ENCODE data around the gene BPIFA2. TPM values are rescaled to one million over a fixed set of nuclear protein-coding genes. Genes with fewer than 3 reads are reported as not detected.
A peak's percentile ranks its signal among the peaks of the same experiment; 100 is the strongest.
"Not testable (repeated sequence)": the region's sequence is repeated elsewhere in the genome, so short reads cannot be mapped to it uniquely, and the experiment has no call there.

The BPIFA2 gene
- total RNA-seq = not detected

- Mint-ChIP-seq H3K36me3 (ENCODE audit: low read depth) (no peaks in the 10 kb centered on the region), H3K4me3 (no peak within 1 kb of the TSS), H3K27me3 (no peaks in the 10 kb centered on the region), H3K4me1 (no peaks in the 10 kb centered on the region), H3K9me3 (peaks cover 13% of the 10 kb centered on the region), H3K27ac (no peak within 1 kb of the TSS)
- ChIA-PET CTCF (no interaction called here), POLR2A (no interaction called here)
- DNase-seq = no peak
Measured at GRCh38 chr20:33167859-33168258, at the start of gene BPIFA2. BPIFA2 (plus strand) TSS chr20:33168159; CDS start chr20:33169146, 987 bp downstream.

GRCh38 chr20:33119725-33120720 lies 47.9 kb upstream of the BPIFA2 start:
- Mint-ChIP-seq H3K4me1 (peaks cover 19% of the 10 kb centered on the region), H3K36me3 (ENCODE audit: low read depth) (peaks cover 2% of the 10 kb centered on the region), H3K27me3 (peaks cover 7% of the 10 kb centered on the region), H3K4me3 (no peak overlapping the region), H3K9me3 (peaks cover 9% of the 10 kb centered on the region), H3K27ac (peak overlapping the region; percentile 6)
- ChIA-PET CTCF (interaction anchor here (1.3 kb wide), 1 partner anchor 55 kb away, joined by 4 read pairs; no protein-coding TSS in a partner anchor), POLR2A (no interaction called here)
- no peak for DNase-seq

- POLR2A ChIA-PET = no interaction called here
- Mint-ChIP-seq H3K4me1 (peaks cover 19% of the 10 kb centered on the region), H3K9me3 (peaks cover 9% of the 10 kb centered on the region), H3K4me3 (no peak overlapping the region), H3K36me3 (ENCODE audit: low read depth) (peaks cover 2% of the 10 kb centered on the region), H3K27ac (no peak overlapping the region), H3K27me3 (peaks cover 12% of the 10 kb centered on the region)
- no peak for DNase-seq
- CTCF ChIA-PET = interaction anchor here (0.6 to 1.3 kb wide), 2 partner anchors 54 to 753 kb away, joined by 4 read pairs; no protein-coding TSS in a partner anchor
Measured at GRCh38 chr20:33120934-33121333, 47.0 kb upstream of the BPIFA2 start.

- CTCF ChIA-PET; H3K4me3 Mint-ChIP-seq; DNase-seq; H3K27ac Mint-ChIP-seq; H3K9me3 Mint-ChIP-seq; H3K36me3 Mint-ChIP-seq (ENCODE audit: low read depth); POLR2A ChIA-PET: not testable (repeated sequence)
- H3K27me3 Mint-ChIP-seq = peaks cover 14% of the 10 kb centered on the region
- H3K4me1 Mint-ChIP-seq = peaks cover 19% of the 10 kb centered on the region
Measured at GRCh38 chr20:33122297-33122696, 45.7 kb upstream of the BPIFA2 start.

- Mint-ChIP-seq H3K36me3 (ENCODE audit: low read depth) (peaks cover 2% of the 10 kb centered on the region), H3K27ac (no peak overlapping the region), H3K27me3 (peaks cover 16% of the 10 kb centered on the region), H3K9me3 (peaks cover 9% of the 10 kb centered on the region), H3K4me3 (no peak overlapping the region), H3K4me1 (peaks cover 16% of the 10 kb centered on the region)
- ChIA-PET CTCF (no interaction called here), POLR2A (no interaction called here)
- no peak for DNase-seq
Measured at GRCh38 chr20:33124261-33124660, 43.7 kb upstream of the BPIFA2 start.

GRCh38 chr20:33124994-33125393 lies 43.0 kb upstream of the BPIFA2 start:
- Mint-ChIP-seq H3K27me3 (peaks cover 21% of the 10 kb centered on the region), H3K36me3 (ENCODE audit: low read depth) (peaks cover 2% of the 10 kb centered on the region), H3K4me3 (no peak overlapping the region), H3K27ac (no peak overlapping the region), H3K4me1 (peaks cover 9% of the 10 kb centered on the region), H3K9me3 (peaks cover 7% of the 10 kb centered on the region)
- no peak for DNase-seq
- CTCF ChIA-PET = no interaction called here
- POLR2A ChIA-PET = no interaction called here

- H3K4me3 Mint-ChIP-seq = no peak overlapping the region
- DNase-seq = no peak
- ChIA-PET POLR2A (no interaction called here), CTCF (no interaction called here)
- peaks cover 3% of the 10 kb centered on the region for H3K4me1 Mint-ChIP-seq
- peaks cover 2% of the 10 kb centered on the region for H3K36me3 Mint-ChIP-seq (ENCODE audit: low read depth)
- H3K9me3 Mint-ChIP-seq = peaks cover 7% of the 10 kb centered on the region
- no peak overlapping the region for H3K27ac Mint-ChIP-seq
- H3K27me3 Mint-ChIP-seq = peaks cover 21% of the 10 kb centered on the region
Measured at GRCh38 chr20:33125983-33126382, 42.0 kb upstream of the BPIFA2 start.

GRCh38 chr20:33127422-33128097 lies 40.4 kb upstream of the BPIFA2 start:
- Mint-ChIP-seq H3K27me3 (peaks cover 21% of the 10 kb centered on the region), H3K27ac (no peak overlapping the region), H3K36me3 (ENCODE audit: low read depth) (no peaks in the 10 kb centered on the region), H3K9me3 (no peaks in the 10 kb centered on the region), H3K4me1 (no peaks in the 10 kb centered on the region), H3K4me3 (no peak overlapping the region)
- ChIA-PET CTCF (no interaction called here), POLR2A (no interaction called here)
- no peak for DNase-seq

- DNase-seq = no peak
- ChIA-PET POLR2A (no interaction called here), CTCF (no interaction called here)
- Mint-ChIP-seq H3K36me3 (ENCODE audit: low read depth) (no peaks in the 10 kb centered on the region), H3K27ac (no peak overlapping the region), H3K4me1 (no peaks in the 10 kb centered on the region), H3K27me3 (peaks cover 13% of the 10 kb centered on the region), H3K9me3 (no peaks in the 10 kb centered on the region), H3K4me3 (no peak overlapping the region)
Measured at GRCh38 chr20:33130568-33131061, 37.3 kb upstream of the BPIFA2 start.

- DNase-seq = no peak
- ChIA-PET CTCF (no interaction called here), POLR2A (no interaction called here)
- Mint-ChIP-seq H3K27ac (no peak overlapping the region), H3K4me3 (no peak overlapping the region), H3K9me3 (no peaks in the 10 kb centered on the region), H3K27me3 (peaks cover 9% of the 10 kb centered on the region), H3K4me1 (no peaks in the 10 kb centered on the region), H3K36me3 (ENCODE audit: low read depth) (no peaks in the 10 kb centered on the region)
Measured at GRCh38 chr20:33131949-33132473, 35.9 kb upstream of the BPIFA2 start.

- POLR2A ChIA-PET = no interaction called here
- Mint-ChIP-seq H3K9me3 (peaks cover 2% of the 10 kb centered on the region), H3K4me1 (no peaks in the 10 kb centered on the region), H3K27ac (no peak overlapping the region), H3K4me3 (no peak overlapping the region), H3K36me3 (ENCODE audit: low read depth) (no peaks in the 10 kb centered on the region), H3K27me3 (peaks cover 9% of the 10 kb centered on the region)
- CTCF ChIA-PET = no interaction called here
- DNase-seq = no peak
Measured at GRCh38 chr20:33132513-33133372, 35.2 kb upstream of the BPIFA2 start.

- Mint-ChIP-seq H3K9me3 (peaks cover 2% of the 10 kb centered on the region), H3K4me1 (no peaks in the 10 kb centered on the region), H3K27me3 (peaks cover 9% of the 10 kb centered on the region), H3K4me3 (no peak overlapping the region), H3K27ac (no peak overlapping the region), H3K36me3 (ENCODE audit: low read depth) (no peaks in the 10 kb centered on the region)
- DNase-seq = no peak
- ChIA-PET POLR2A (no interaction called here), CTCF (no interaction called here)
Measured at GRCh38 chr20:33133373-33133941, 34.5 kb upstream of the BPIFA2 start.

Measured in activated CD4-positive, alpha-beta memory T cell treated with anti-CD3 and anti-CD28 coated beads, Interleukin-2, amount 10 ng/mL, durations not matched to agents 7 days and 5 days (primary cell).